Astrocyte (in vitro differentiated cells and primary cell): ENCODE results near the gene SLC1A3. TPM values are rescaled to one million over a fixed set of nuclear protein-coding genes. Genes with fewer than 3 reads are reported as not detected.
A peak's percentile ranks its signal among the peaks of the same experiment; 100 is the strongest.

Experiments used
- DNase-seq: peaks from one replicate; pipeline ENCODE4 v3.0.0-alpha.2; 2010; ENCODE audit warnings: low read depth
- FAIRE-seq: peaks from 2 replicates; lab custom pipeline; 2011; peaks lifted over from hg19 to GRCh38; lab: Jason Lieb, UNC
- H2AFZ ChIP-seq: 2 replicates; pipeline ENCODE4 v1.6.0; 2012; ENCODE audit warnings: low read depth, low read length, inconsistent platforms
- H3K27ac ChIP-seq: 2 replicates; pipeline ENCODE4 v1.5.1; 2011; ENCODE audit warnings: low read depth, low read length, inconsistent platforms
- H3K27me3 ChIP-seq: 2 replicates; pipeline ENCODE4 v1.6.0; 2011; ENCODE audit warnings: low read length, inconsistent platforms; ENCODE audit not compliant: insufficient read depth
- H3K36me3 ChIP-seq: 2 replicates; pipeline ENCODE4 v1.5.1; 2011; ENCODE audit warnings: low read length, inconsistent platforms; ENCODE audit not compliant: insufficient read depth
- H3K4me1 ChIP-seq: 2 replicates; pipeline ENCODE4 v1.5.1; 2011; ENCODE audit warnings: low read length, inconsistent platforms; ENCODE audit not compliant: insufficient read depth
- H3K4me2 ChIP-seq: 2 replicates; pipeline ENCODE4 v1.6.0; 2012; ENCODE audit warnings: low read length, inconsistent platforms
- H3K4me3 ChIP-seq: 2 replicates; pipeline ENCODE4 v1.5.1; 2011; ENCODE audit warnings: low read depth, mild to moderate bottlenecking, low read length, inconsistent platforms; ENCODE audit not compliant: insufficient read depth
- H3K79me2 ChIP-seq: 2 replicates; pipeline ENCODE4 v1.6.0; 2012; ENCODE audit warnings: mild to moderate bottlenecking, low read length, inconsistent platforms; ENCODE audit not compliant: insufficient read depth
- H3K9ac ChIP-seq: 2 replicates; pipeline ENCODE4 v1.6.0; 2012; ENCODE audit warnings: mild to moderate bottlenecking, low read length, inconsistent platforms
- H3K9me3 ChIP-seq: 2 replicates; pipeline ENCODE4 v1.5.1; 2012; ENCODE audit warnings: low read depth, mild to moderate bottlenecking, low read length, inconsistent platforms; ENCODE audit not compliant: insufficient read depth
- H4K20me1 ChIP-seq: 2 replicates; pipeline ENCODE4 v1.6.0; 2012; ENCODE audit warnings: low read length, inconsistent platforms; ENCODE audit not compliant: insufficient read depth
- H3K27ac Mint-ChIP-seq: one replicate; pipeline ENCODE4 v1.8.0; 2021; ENCODE audit warnings: mild to moderate bottlenecking, mixed read lengths; ENCODE audit not compliant: unreplicated experiment
- H3K27me3 Mint-ChIP-seq: one replicate; pipeline ENCODE4 v1.8.0; 2021; ENCODE audit warnings: low read depth, mixed read lengths; ENCODE audit not compliant: unreplicated experiment
- H3K36me3 Mint-ChIP-seq: one replicate; pipeline ENCODE4 v1.8.0; 2021; ENCODE audit warnings: low read depth, mixed read lengths; ENCODE audit not compliant: unreplicated experiment
- H3K4me1 Mint-ChIP-seq: one replicate; pipeline ENCODE4 v1.8.0; 2021; ENCODE audit warnings: low read depth, mixed read lengths; ENCODE audit not compliant: unreplicated experiment
- H3K4me3 Mint-ChIP-seq: one replicate; pipeline ENCODE4 v1.8.0; 2021; ENCODE audit warnings: mild to moderate bottlenecking, moderate library complexity, mixed read lengths; ENCODE audit not compliant: unreplicated experiment
- H3K9me3 Mint-ChIP-seq: one replicate; pipeline ENCODE4 v1.8.0; 2021; ENCODE audit warnings: mild to moderate bottlenecking, mixed read lengths; ENCODE audit not compliant: unreplicated experiment
- CTCF ChIP-seq: IDR thresholded peaks from 2 replicates; pipeline ENCODE4 v1.5.1; 2011; ENCODE audit warnings: low read depth, mild to moderate bottlenecking, inconsistent platforms, low read length, moderate library complexity; ENCODE audit not compliant: insufficient read depth
- EZH2 ChIP-seq: IDR thresholded peaks from 2 replicates; pipeline ENCODE4 v1.6.1; 2012; ENCODE audit warnings: mild to moderate bottlenecking, low read length, inconsistent platforms; ENCODE audit not compliant: insufficient read depth
- total RNA-seq: library from RNA; stranded (reverse); gene quantifications from 2 replicates; pipeline ENCODE4 v1.2.1, GENCODE V29; 2021

Gene SLC1A3
- total RNA-seq, 1 donor from 2014 or later, result 23.8 TPM

DNA sequence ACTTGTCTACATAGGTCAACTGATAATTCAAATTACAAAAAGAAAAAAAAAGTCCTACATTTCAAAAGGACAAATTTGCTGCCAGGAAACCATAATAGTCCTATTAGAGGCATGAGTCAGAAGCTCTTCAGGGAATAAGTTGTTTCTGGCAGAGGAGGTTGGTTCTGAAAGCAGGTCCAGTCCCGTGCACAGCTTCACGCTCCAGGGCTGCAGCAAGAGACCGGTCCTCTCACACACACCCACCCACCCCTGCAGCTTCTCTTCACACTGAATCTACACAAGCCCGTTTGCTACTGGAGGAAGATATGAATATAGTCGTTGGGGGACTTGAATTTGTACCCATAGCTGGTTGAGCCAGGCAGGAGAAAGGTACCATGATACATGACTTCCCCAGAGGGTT is 36.9 kb upstream of the SLC1A3 start:
- Histone ChIP-seq H2AFZ (no peak overlapping the region), H3K36me3 (no peaks in the 10 kb centered on the region), H3K9me3 (no peaks in the 10 kb centered on the region), H3K79me2 (no peaks in the 10 kb centered on the region), H3K4me2 (peak overlapping the region; percentile 24), H3K4me1 (peaks cover 28% of the 10 kb centered on the region), H3K9ac (no peak overlapping the region), H3K4me3 (no peak overlapping the region), H4K20me1 (no peaks in the 10 kb centered on the region), H3K27ac (no peak overlapping the region), H3K27me3 (no peaks in the 10 kb centered on the region)
- Mint-ChIP-seq H3K27ac (no peak overlapping the region), H3K4me1 (peaks cover 4% of the 10 kb centered on the region), H3K36me3 (no peaks in the 10 kb centered on the region), H3K9me3 (no peaks in the 10 kb centered on the region), H3K27me3 (no peaks in the 10 kb centered on the region), H3K4me3 (no peak overlapping the region)
- DNase-seq, result peak; percentile 30
- TF ChIP-seq CTCF (no peak), EZH2 (no peak)
- peak; percentile 13 for FAIRE-seq

DNA sequence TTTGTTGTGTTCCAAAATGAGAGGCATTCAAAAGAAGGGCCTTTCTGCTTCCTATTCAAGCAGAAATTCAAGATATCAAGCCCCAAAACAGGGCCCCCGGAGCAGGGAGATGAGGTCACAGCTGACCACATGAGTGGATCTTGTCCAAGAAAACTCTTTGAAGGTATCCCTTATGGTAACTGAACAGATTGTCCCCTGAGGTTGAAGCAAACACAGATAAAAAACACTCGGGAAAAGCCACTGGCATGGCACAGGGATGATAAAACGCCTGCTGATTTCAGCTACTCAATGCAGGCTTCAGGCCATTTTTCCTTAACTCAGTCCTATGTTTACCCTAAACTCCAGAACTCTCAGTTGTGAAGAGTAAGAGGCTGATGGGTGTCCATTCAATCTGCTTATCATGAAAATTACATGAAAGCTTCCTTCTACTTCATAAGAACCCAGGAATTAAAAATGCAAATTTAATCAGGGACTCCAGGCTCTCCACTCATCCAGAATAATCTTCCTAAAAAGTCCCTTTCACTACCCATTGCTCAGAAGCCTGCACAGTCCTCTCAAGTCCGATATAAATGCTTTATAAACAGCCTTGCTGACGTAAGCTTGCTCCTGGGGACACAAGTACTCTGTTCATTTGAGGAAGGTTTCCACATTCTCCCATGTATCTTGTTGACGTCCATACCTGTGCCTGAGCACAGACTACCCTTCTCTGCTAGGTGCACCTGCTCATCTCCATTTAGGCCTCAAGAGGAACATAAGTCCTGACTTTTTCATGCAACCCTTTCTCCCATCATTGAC is 35.9 kb upstream of the SLC1A3 start:
- H3K27ac Mint-ChIP-seq, result no peak overlapping the region
- H3K4me1 Mint-ChIP-seq, result peaks cover 4% of the 10 kb centered on the region
- no peaks in the 10 kb centered on the region for H3K36me3 ChIP-seq
- H3K9me3 ChIP-seq, result no peaks in the 10 kb centered on the region
- H3K4me3 Mint-ChIP-seq, result no peak overlapping the region
- H3K4me2 ChIP-seq, result peak overlapping the region; percentile 6
- no peaks in the 10 kb centered on the region for H3K36me3 Mint-ChIP-seq
- no peak overlapping the region for H3K4me3 ChIP-seq
- FAIRE-seq (no peak), DNase-seq (peak; percentile 72)
- no peaks in the 10 kb centered on the region for H3K27me3 Mint-ChIP-seq
- no peak overlapping the region for H3K27ac ChIP-seq
- H3K27me3 ChIP-seq, result no peaks in the 10 kb centered on the region
- H3K9me3 Mint-ChIP-seq, result no peaks in the 10 kb centered on the region
- H3K4me1 ChIP-seq, result peaks cover 38% of the 10 kb centered on the region
- H2AFZ ChIP-seq, result no peak overlapping the region
- H3K79me2 ChIP-seq, result no peaks in the 10 kb centered on the region
- H3K9ac ChIP-seq, result no peak overlapping the region
- TF ChIP-seq EZH2 (no peak), CTCF (no peak)
- H4K20me1 ChIP-seq, result no peaks in the 10 kb centered on the region
